HCT116 (cell line): ENCODE data around the gene TAS2R19. TPM values are rescaled to one million over a fixed set of nuclear protein-coding genes. Genes with fewer than 3 reads are reported as not detected.

ENCODE experiments used
- ATAC-seq: fragments of 200-7000 bp; cut with Tn5 transposase; 2 replicates; pipeline ENCODE4 v1.9.1; 2020; ENCODE audit warnings: mild to moderate bottlenecking, moderate library complexity
- BruUV-seq: library from RNA; stranded (reverse); fragments of 400-500 nt; replicated peaks from 2 replicates; lab custom pipeline; 2021; lab: Mats Ljungman, UMichigan
- CTCF ChIA-PET: fragments of 300-600 bp; sonication (Branson Sonifier 250); formaldehyde crosslinking; loops from one replicate; lab custom pipeline; 2021; ENCODE audit warnings: antibody characterized with exemption; lab: Charles Lee
- POLR2A ChIA-PET: fragments of 300-600, 350-600 bp; sonication (Branson Sonifier 250); formaldehyde crosslinking; loops from one replicate; lab custom pipeline; 2021; ENCODE audit warnings: antibody characterized with exemption; lab: Charles Lee
- RAD21 ChIA-PET, 2 experiments: fragments of 300-600 bp; sonication (Branson Sonifier 250); formaldehyde crosslinking; loops; one replicate each; lab custom pipeline; 2023; ENCODE audit warnings: low total read pairs in 2 of 2; ENCODE audit not compliant: uncharacterized antibody in 2 of 2, unreplicated experiment in 2 of 2, low non-redundant PET in 1 of 2; lab: Charles Lee
- DNase-seq: peaks from one replicate; pipeline ENCODE4 v3.0.0-alpha.2; 2010; ENCODE audit warnings: low read depth, low spot score
- H2AFZ ChIP-seq: fragments of 200-600 bp; shearing (Covaris generic), sonication (generic); 2 replicates; pipeline ENCODE4 v1.6.1; 2017; ENCODE audit warnings: low read depth, mixed run types, mixed read lengths, antibody characterized with exemption, low read length; ENCODE audit not compliant: poor library complexity, severe bottlenecking
- H3K27ac ChIP-seq: 2 replicates; pipeline ENCODE4 v1.5.1; 2012; ENCODE audit warnings: low read depth, low read length
- H3K27me3 ChIP-seq: fragments of 200-600 bp; sonication (generic); 2 replicates; pipeline ENCODE4 v1.6.1; 2016; ENCODE audit warnings: mixed run types, low read length, mixed read lengths; ENCODE audit not compliant: insufficient read depth
- H3K36me3 ChIP-seq, 2 experiments: fragments of 200-500 bp in 1 of 2; fragments of 200-600 bp in 1 of 2; sonication (Bioruptor generic) in 1 of 2; sonication (generic) in 1 of 2; 2 replicates each; pipeline versions ENCODE4 v1.5.1 to v1.6.1; 2014 to 2016; ENCODE audit warnings: low read length in 2 of 2, inconsistent platforms in 1 of 2, mixed read lengths in 1 of 2, mixed run types in 1 of 2; ENCODE audit not compliant: insufficient read depth in 2 of 2, control insufficient read depth in 1 of 2
- H3K4me1 ChIP-seq, 2 experiments: fragments of 200-600 bp in 1 of 2; sonication (generic) in 1 of 2; 2 replicates each; pipeline versions ENCODE4 v1.5.1 to v1.6.1; 2012 to 2017; ENCODE audit warnings: low read length in 2 of 2, inconsistent platforms in 1 of 2, mild to moderate bottlenecking in 1 of 2, mixed read lengths in 1 of 2, mixed run types in 1 of 2, moderate library complexity in 1 of 2; ENCODE audit not compliant: insufficient read depth in 2 of 2, control insufficient read depth in 1 of 2
- H3K4me2 ChIP-seq: fragments of 200-600 bp; sonication (generic); 2 replicates; pipeline ENCODE4 v1.6.1; 2017; ENCODE audit warnings: mixed run types, low read length, mixed read lengths
- H3K4me3 ChIP-seq, 2 experiments: fragments of 200-600 bp in 1 of 2; sonication (generic) in 1 of 2; replicated peaks in 1 of 2; 2 replicates each; pipeline ENCODE4 v1.5.1; 2011 to 2016; ENCODE audit warnings: low read length in 2 of 2, control low read depth in 1 of 2, low read depth in 1 of 2, mild to moderate bottlenecking in 1 of 2, mixed read lengths in 1 of 2, mixed run types in 1 of 2
- H3K79me2 ChIP-seq: fragments of 200-600 bp; sonication (generic); 2 replicates; pipeline ENCODE4 v1.6.1; 2017; ENCODE audit warnings: mild to moderate bottlenecking, mixed run types, low read length, moderate library complexity, mixed read lengths; ENCODE audit not compliant: insufficient read depth
- H3K9ac ChIP-seq: fragments of 200-600 bp; sonication (generic); 2 replicates; pipeline ENCODE4 v1.6.1; 2016; ENCODE audit warnings: low read length, mixed read lengths
- H3K9me2 ChIP-seq: fragments of 200-600 bp; sonication (generic), shearing (Covaris generic); 2 replicates; pipeline ENCODE4 v1.6.1; 2017; ENCODE audit warnings: mixed run types, mild to moderate bottlenecking, moderate library complexity; ENCODE audit not compliant: insufficient read depth
- H3K9me3 ChIP-seq, 2 experiments: fragments of 200-500 bp in 1 of 2; fragments of 200-600 bp in 1 of 2; sonication (Bioruptor generic) in 1 of 2; sonication (generic) in 1 of 2; 2 replicates each; pipeline ENCODE4 v1.6.1; 2014 to 2017; ENCODE audit warnings: low read length in 2 of 2, mixed read lengths in 2 of 2, inconsistent platforms in 1 of 2, low read depth in 1 of 2, mild to moderate bottlenecking in 1 of 2, mixed run types in 1 of 2, moderate library complexity in 1 of 2; ENCODE audit not compliant: control insufficient read depth in 1 of 2, insufficient read depth in 1 of 2
- H4K20me1 ChIP-seq: fragments of 200-600 bp; sonication (generic), shearing (Covaris generic); 2 replicates; pipeline ENCODE4 v1.6.1; 2017; ENCODE audit warnings: mixed run types, mild to moderate bottlenecking, moderate library complexity; ENCODE audit not compliant: insufficient read depth
- EZH2phosphoT487 ChIP-seq: fragments of 200-600 bp; IDR thresholded peaks from 2 replicates; pipeline ENCODE4 v1.6.1; 2018; ENCODE audit warnings: antibody characterized with exemption, borderline replicate concordance
- REST ChIP-seq: IDR thresholded peaks from 2 replicates; pipeline ENCODE4 v1.6.1; 2012; ENCODE audit warnings: low read depth
- ZBTB33 ChIP-seq: IDR thresholded peaks from 2 replicates; pipeline ENCODE4 v1.6.1; 2011; ENCODE audit warnings: mild to moderate bottlenecking, low read length, moderate library complexity; ENCODE audit not compliant: insufficient replicate concordance; ENCODE audit errors: extremely low read depth
- ZFX ChIP-seq: fragments of 450-650 bp; IDR thresholded peaks from 2 replicates; pipeline ENCODE4 v1.6.1; 2017
- intact Hi-C: fragments of 100-400 bp; cut with micrococcal nuclease; formaldehyde crosslinking; loops from 2 replicates; pipeline ENCODE4 v1.10.0; 2022
- total RNA-seq: library from RNA; stranded (reverse); gene quantifications from one replicate; pipeline ENCODE4 v1.2.1, GENCODE V29; 2021; ENCODE audit not compliant: unreplicated experiment

The TAS2R19 gene
- total RNA-seq, 1 experiment from 2014 or later = 1.6 TPM

- no TSS peak for BruUV-seq
- Histone ChIP-seq H3K9ac (no peak within 1 kb of the TSS), H2AFZ (no peak within 1 kb of the TSS), H4K20me1 (no peaks in the 10 kb centered on the region), H3K79me2 (0 out of 2 replicates have a peak, but pooled peaks cover 2% of the 10 kb centered on the region), H3K4me3 (no peak within 1 kb of the TSS), H3K27me3 (no peaks in the 10 kb centered on the region), H3K9me2 (no peaks in the 10 kb centered on the region), H3K4me2 (no peak within 1 kb of the TSS), H3K36me3 (peaks cover 0 to 10% of the 10 kb centered on the region in 2 experiments; a peak in 1 of 4 replicates), H3K27ac (no peak within 1 kb of the TSS), H3K4me1 (no peaks in the 10 kb centered on the region), H3K9me3 (no peaks in the 10 kb centered on the region)
- DNase-seq = no peak
- POLR2A ChIA-PET = no interaction called here
- RAD21 ChIA-PET = no interaction called here
- no peak for ATAC-seq
- TF ChIP-seq ZFX (no peak), EZH2phosphoT487 (no peak), REST (no peak), ZBTB33 (no peak)
- CTCF ChIA-PET = no interaction called here
- intact Hi-C loops = no loop called here
Measured at GRCh38 chr12:11031307-11031706, 8.9 kb upstream of the TAS2R19 start, which contains the start of gene TAS2R31. TAS2R31 (minus strand) TSS chr12:11031407; CDS start chr12:11031335, 72 bp downstream.
